Glutamatergic neuron (in vitro differentiated cells): ENCODE measurements around the gene CXCL5. TPM values are rescaled to one million over a fixed set of nuclear protein-coding genes. Genes with fewer than 3 reads are reported as not detected.

Source experiments
- DNase-seq: peaks from one replicate; pipeline ENCODE4 v3.0.0; 2022
- H3K27ac Mint-ChIP-seq: one replicate; pipeline ENCODE4 v1.8.0; 2020; ENCODE audit warnings: mild to moderate bottlenecking, mixed read lengths, inconsistent platforms; ENCODE audit not compliant: unreplicated experiment
- H3K27me3 Mint-ChIP-seq: one replicate; pipeline ENCODE4 v1.8.0; 2020; ENCODE audit warnings: mild to moderate bottlenecking, moderate library complexity, mixed read lengths, inconsistent platforms; ENCODE audit not compliant: unreplicated experiment
- H3K36me3 Mint-ChIP-seq: one replicate; pipeline ENCODE4 v1.8.0; 2020; ENCODE audit warnings: mild to moderate bottlenecking, mixed read lengths, inconsistent platforms; ENCODE audit not compliant: unreplicated experiment
- H3K4me1 Mint-ChIP-seq: one replicate; pipeline ENCODE4 v1.8.0; 2020; ENCODE audit warnings: mild to moderate bottlenecking, low read depth, mixed read lengths, inconsistent platforms; ENCODE audit not compliant: unreplicated experiment
- H3K4me3 Mint-ChIP-seq: one replicate; pipeline ENCODE4 v1.8.0; 2020; ENCODE audit warnings: mild to moderate bottlenecking, mixed read lengths, inconsistent platforms; ENCODE audit not compliant: unreplicated experiment
- H3K9me3 Mint-ChIP-seq: one replicate; pipeline ENCODE4 v1.8.0; 2020; ENCODE audit warnings: mild to moderate bottlenecking, moderate library complexity, mixed read lengths, inconsistent platforms; ENCODE audit not compliant: unreplicated experiment
- long read RNA-seq: library from polyadenylated mRNA; unstranded; transcript quantifications from one replicate; pipeline ENCODE4 v2.0.0, GENCODE V29; 2020; ENCODE audit not compliant: unreplicated experiment
- total RNA-seq: library from RNA; stranded (reverse); fragmentation: NEBNext Ultra II Directional; extraction: Animal tissue kit (Norgen Biotek cat#: 25700); gene quantifications from one replicate; pipeline ENCODE4 v1.2.1, GENCODE V29; 2021; ENCODE audit not compliant: unreplicated experiment
- TF ChIP-seq, protein P1 (sequence below): fragments of 200-600 bp; sonication (generic); IDR thresholded peaks from one replicate; pipeline ENCODE4 v1.5.0; 2021; ENCODE audit not compliant: partially characterized antibody, unreplicated experiment

CXCL5 gene
- total RNA-seq = not detected
- long read RNA-seq = 0 reads

DNA sequence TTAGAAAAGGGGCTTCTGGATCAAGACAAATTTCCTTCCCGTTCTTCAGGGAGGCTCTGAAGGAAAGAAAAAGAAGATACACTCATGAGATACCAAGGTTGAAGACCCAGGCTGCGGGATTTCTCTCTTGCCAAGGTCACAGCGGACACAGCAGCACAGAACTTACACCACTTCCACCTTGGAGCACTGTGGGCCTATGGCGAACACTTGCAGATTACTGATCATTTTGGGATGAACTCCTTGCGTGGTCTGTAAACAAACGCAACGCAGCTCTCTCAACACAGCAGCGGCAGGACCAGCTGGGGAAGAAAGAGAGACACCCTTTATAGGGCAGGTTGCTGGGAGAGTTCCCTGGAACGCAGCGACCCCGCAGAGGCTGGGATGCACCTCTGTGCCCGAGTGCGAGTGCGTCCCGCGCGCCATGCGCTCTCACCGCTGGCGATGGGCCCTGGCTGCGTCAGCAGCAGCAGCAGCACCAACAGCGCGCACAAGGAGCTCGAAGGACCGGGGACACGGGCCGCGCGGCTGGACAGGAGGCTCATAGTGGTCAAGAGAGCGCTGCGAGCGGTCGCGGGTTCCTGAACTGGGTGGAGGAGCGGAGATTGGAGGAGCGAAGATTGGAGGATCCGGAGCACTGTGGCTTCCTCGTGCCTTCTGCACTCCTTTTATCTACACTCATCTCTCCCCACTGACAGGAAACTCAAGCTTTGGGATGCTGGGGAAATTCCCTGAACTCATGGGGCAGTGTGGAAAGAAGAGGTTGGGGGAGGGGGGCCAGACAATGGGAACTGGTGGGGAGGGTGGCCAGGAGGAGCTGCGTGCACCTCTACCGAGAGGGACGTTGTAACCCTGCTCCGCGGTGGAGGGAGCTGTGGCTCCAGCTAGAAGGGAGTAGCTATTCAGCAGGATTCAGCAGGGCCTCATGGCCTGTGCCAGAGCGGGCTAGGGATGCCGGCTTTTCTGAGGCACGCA lies at the start of gene CXCL5:
TSS of gene CXCL5 (minus strand) at position 638 of the 972 bp plus-strand sequence. CDS start at position 542, 96 bp downstream.
- no peaks in the 10 kb centered on the region for H3K9me3 Mint-ChIP-seq
- H3K36me3 Mint-ChIP-seq = no peaks in the 10 kb centered on the region
- DNase-seq = peak; percentile 60
- TF ChIP-seq, protein P1, sequence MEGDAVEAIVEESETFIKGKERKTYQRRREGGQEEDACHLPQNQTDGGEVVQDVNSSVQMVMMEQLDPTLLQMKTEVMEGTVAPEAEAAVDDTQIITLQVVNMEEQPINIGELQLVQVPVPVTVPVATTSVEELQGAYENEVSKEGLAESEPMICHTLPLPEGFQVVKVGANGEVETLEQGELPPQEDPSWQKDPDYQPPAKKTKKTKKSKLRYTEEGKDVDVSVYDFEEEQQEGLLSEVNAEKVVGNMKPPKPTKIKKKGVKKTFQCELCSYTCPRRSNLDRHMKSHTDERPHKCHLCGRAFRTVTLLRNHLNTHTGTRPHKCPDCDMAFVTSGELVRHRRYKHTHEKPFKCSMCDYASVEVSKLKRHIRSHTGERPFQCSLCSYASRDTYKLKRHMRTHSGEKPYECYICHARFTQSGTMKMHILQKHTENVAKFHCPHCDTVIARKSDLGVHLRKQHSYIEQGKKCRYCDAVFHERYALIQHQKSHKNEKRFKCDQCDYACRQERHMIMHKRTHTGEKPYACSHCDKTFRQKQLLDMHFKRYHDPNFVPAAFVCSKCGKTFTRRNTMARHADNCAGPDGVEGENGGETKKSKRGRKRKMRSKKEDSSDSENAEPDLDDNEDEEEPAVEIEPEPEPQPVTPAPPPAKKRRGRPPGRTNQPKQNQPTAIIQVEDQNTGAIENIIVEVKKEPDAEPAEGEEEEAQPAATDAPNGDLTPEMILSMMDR = no peak
- H3K4me3 Mint-ChIP-seq = peak within 1 kb of the TSS; percentile 87
- H3K27me3 Mint-ChIP-seq = no peaks in the 10 kb centered on the region
- no peaks in the 10 kb centered on the region for H3K4me1 Mint-ChIP-seq
- H3K27ac Mint-ChIP-seq = no peak within 1 kb of the TSS

- peaks cover 5% of the 10 kb centered on the region for H3K9me3 Mint-ChIP-seq
- H3K4me3 Mint-ChIP-seq = no peak overlapping the region
- H3K27me3 Mint-ChIP-seq = no peaks in the 10 kb centered on the region
- H3K27ac Mint-ChIP-seq = no peak overlapping the region
- no peak for DNase-seq
- H3K36me3 Mint-ChIP-seq = no peaks in the 10 kb centered on the region
- TF ChIP-seq, protein P1 = no peak
- no peaks in the 10 kb centered on the region for H3K4me1 Mint-ChIP-seq
Measured at GRCh38 chr4:74047152-74047551, 48.7 kb upstream of the CXCL5 start.

GRCh38 chr4:74045772-74046171 lies 47.3 kb upstream of the CXCL5 start:
- H3K4me1 Mint-ChIP-seq = no peaks in the 10 kb centered on the region
- H3K9me3 Mint-ChIP-seq = peaks cover 5% of the 10 kb centered on the region
- TF ChIP-seq, protein P1 = no peak
- no peaks in the 10 kb centered on the region for H3K36me3 Mint-ChIP-seq
- no peak for DNase-seq
- no peak overlapping the region for H3K4me3 Mint-ChIP-seq
- no peak overlapping the region for H3K27ac Mint-ChIP-seq
- no peaks in the 10 kb centered on the region for H3K27me3 Mint-ChIP-seq

DNA sequence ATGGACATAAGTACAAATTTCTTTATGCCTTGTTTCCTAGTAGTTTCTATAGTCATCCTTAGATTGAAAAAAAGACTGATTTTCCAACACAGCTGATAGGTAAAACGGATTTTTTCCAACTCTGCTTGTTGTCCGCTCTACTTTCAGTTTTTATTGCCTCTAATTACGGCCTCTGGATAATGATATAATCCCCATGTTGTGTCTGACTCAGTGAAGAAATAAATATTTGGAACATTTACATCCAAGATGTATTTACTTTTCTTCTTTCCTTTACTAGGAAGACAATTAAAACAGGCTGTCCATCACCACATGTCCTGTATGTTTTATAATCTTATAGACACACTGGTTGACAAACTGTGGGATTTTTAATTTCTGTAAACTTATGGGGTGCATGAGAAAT lies 46.8 kb upstream of the CXCL5 start:
- TF ChIP-seq, protein P1 = no peak
- peaks cover 5% of the 10 kb centered on the region for H3K9me3 Mint-ChIP-seq
- H3K4me1 Mint-ChIP-seq = no peaks in the 10 kb centered on the region
- H3K27ac Mint-ChIP-seq = no peak overlapping the region
- H3K27me3 Mint-ChIP-seq = no peaks in the 10 kb centered on the region
- no peaks in the 10 kb centered on the region for H3K36me3 Mint-ChIP-seq
- no peak for DNase-seq
- no peak overlapping the region for H3K4me3 Mint-ChIP-seq

- TF ChIP-seq, protein P1 = no peak
- H3K4me1 Mint-ChIP-seq = no peaks in the 10 kb centered on the region
Measured at GRCh38 chr4:74044677-74045076, 46.2 kb upstream of the CXCL5 start.

More at GRCh38 chr4:74044677-74045076, 46.2 kb upstream of the CXCL5 start:
- no peak overlapping the region for H3K27ac Mint-ChIP-seq
- no peak overlapping the region for H3K4me3 Mint-ChIP-seq
- DNase-seq = no peak
- H3K36me3 Mint-ChIP-seq = no peaks in the 10 kb centered on the region
- H3K9me3 Mint-ChIP-seq = peaks cover 5% of the 10 kb centered on the region
- H3K27me3 Mint-ChIP-seq = no peaks in the 10 kb centered on the region
